ENCODE measurements around the gene DNPH1. TPM values are rescaled to one million over a fixed set of nuclear protein-coding genes. Genes with fewer than 3 reads are reported as not detected.

DNPH1 gene
- total and polyA plus RNA-seq, 9 donors = 20.1 to 32.0 (median 27.1) TPM

DNA sequence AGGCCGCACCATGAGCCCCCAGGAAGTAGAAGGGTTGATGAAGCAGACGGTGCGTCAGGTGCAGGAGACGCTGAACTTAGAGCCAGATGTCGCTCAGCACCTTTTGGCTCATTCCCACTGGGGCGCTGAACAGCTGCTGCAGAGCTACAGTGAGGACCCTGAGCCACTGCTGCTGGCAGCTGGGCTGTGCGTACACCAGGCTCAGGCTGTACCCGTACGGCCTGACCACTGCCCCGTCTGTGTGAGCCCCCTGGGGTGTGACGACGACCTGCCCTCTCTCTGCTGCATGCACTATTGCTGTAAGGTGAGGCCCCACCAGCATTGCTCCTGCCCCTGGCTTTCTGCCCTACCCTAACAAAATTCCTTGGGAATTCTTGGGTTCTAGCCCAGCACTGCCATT lies 13.1 kb downstream of the DNPH1 start:
- no peaks in the 10 kb centered on the region for H3K9me3 ChIP-seq (replicated peaks; ENCODE audit: control insufficient read depth, low read depth, low read length)
- no peak for DNase-seq
- WGBS (ENCODE audit: insufficient coverage) = 65% methylated on average over 12 of the region's 12 CpGs
- H3K27ac ChIP-seq (ENCODE audit: low read length) = no peak overlapping the region
- no peak overlapping the region for H3K4me3 ChIP-seq (ENCODE audit: low read length)
- H3K36me3 ChIP-seq (ENCODE audit: control insufficient read depth, insufficient read depth, low read length) = peaks cover 50% of the 10 kb centered on the region
- no peaks in the 10 kb centered on the region for H3K27me3 ChIP-seq (ENCODE audit: control insufficient read depth, insufficient read depth, low read length)
- peaks cover 6% of the 10 kb centered on the region for H3K4me1 ChIP-seq (ENCODE audit: control insufficient read depth, insufficient read depth, low read length)

DNA sequence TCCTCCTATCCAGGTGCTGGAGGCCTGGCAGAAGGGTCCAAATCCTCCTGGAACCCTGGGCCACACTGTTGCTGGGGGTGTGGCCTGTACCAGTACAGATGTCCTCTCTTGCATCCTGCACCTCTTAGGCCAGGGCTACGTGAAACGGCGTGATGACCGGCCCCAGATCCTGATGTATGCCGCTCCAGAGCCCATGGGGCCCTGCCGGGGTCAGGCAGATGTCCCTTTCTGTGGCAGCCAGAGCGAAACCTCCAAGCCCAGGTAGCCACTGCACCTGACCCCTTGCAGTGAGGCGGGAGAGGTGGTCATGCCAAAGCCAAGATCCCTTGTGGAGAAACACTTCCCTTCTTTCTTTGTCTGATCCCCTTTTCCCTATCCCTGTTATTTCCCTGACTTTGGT lies 14.2 kb downstream of the DNPH1 start:
- no peaks in the 10 kb centered on the region for H3K27me3 ChIP-seq (ENCODE audit: control insufficient read depth, insufficient read depth, low read length)
- no peaks in the 10 kb centered on the region for H3K4me1 ChIP-seq (ENCODE audit: control insufficient read depth, insufficient read depth, low read length)
- H3K36me3 ChIP-seq (ENCODE audit: control insufficient read depth, insufficient read depth, low read length) = peaks cover 44% of the 10 kb centered on the region
- DNase-seq = no peak
- no peak overlapping the region for H3K4me3 ChIP-seq (ENCODE audit: low read length)
- no peaks in the 10 kb centered on the region for H3K9me3 ChIP-seq (replicated peaks; ENCODE audit: control insufficient read depth, low read depth, low read length)
- WGBS (ENCODE audit: insufficient coverage) = 89% methylated on average over 7 of the region's 8 CpGs
- H3K27ac ChIP-seq (ENCODE audit: low read length) = no peak overlapping the region

DNA sequence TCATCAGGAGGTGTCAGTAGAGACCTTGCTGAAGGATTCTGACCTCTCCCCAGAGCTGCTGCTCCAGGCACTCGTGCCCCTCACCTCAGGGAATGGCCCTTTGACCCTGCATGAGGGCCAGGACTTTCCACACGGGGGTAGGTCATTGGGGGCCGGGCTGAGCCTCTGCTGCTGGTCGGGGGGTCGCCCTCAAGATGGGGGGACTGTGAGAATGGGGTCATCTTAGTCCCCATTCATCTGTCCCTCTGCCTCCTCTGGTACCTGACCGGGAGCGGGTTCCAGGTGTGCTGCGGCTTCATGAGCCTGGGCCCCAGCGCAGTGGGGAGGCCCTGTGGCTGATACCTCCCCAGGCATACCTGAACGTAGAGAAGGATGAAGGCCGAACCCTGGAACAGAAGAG lies 15.8 kb downstream of the DNPH1 start:
- H3K4me3 ChIP-seq (ENCODE audit: low read length) = no peak overlapping the region
- no peaks in the 10 kb centered on the region for H3K27me3 ChIP-seq (ENCODE audit: control insufficient read depth, insufficient read depth, low read length)
- no peaks in the 10 kb centered on the region for H3K9me3 ChIP-seq (replicated peaks; ENCODE audit: control insufficient read depth, low read depth, low read length)
- DNase-seq = no peak
- H3K4me1 ChIP-seq (ENCODE audit: control insufficient read depth, insufficient read depth, low read length) = no peaks in the 10 kb centered on the region
- H3K27ac ChIP-seq (ENCODE audit: low read length) = no peak overlapping the region
- 97% methylated on average over 6 of the region's 11 CpGs for WGBS (ENCODE audit: insufficient coverage)
- peaks cover 37% of the 10 kb centered on the region for H3K36me3 ChIP-seq (ENCODE audit: control insufficient read depth, insufficient read depth, low read length)

DNA sequence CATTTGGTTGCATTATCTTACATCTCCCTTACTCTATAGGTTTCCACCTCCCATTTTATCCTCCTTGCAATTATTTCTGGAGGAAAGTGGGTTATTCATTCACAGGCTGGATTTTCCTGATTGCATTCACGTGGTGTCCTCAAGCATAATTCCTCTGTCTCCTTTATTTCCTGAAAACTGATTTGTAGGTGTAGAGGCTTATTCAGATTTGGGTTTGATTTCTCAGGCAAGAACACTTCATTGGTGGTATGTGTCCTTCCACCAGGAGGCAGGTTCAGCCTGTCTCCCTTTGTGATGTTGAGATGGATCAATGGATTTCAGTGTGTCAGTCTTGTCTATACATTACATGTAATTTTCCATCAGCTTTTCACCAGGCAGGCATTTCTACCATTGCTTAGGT lies 17.3 kb downstream of the DNPH1 start:
- no peak for DNase-seq
- Histone ChIP-seq H3K4me1 (ENCODE audit: control insufficient read depth, insufficient read depth, low read length) (no peaks in the 10 kb centered on the region), H3K9me3 (replicated peaks; ENCODE audit: control insufficient read depth, low read depth, low read length) (no peaks in the 10 kb centered on the region), H3K27ac (ENCODE audit: low read length) (no peak overlapping the region), H3K4me3 (ENCODE audit: low read length) (no peak overlapping the region), H3K36me3 (ENCODE audit: control insufficient read depth, insufficient read depth, low read length) (peaks cover 29% of the 10 kb centered on the region), H3K27me3 (ENCODE audit: control insufficient read depth, insufficient read depth, low read length) (no peaks in the 10 kb centered on the region)
- WGBS (ENCODE audit: insufficient coverage) = no CpG with 5 or more reads among the region's 1 CpG

DNA sequence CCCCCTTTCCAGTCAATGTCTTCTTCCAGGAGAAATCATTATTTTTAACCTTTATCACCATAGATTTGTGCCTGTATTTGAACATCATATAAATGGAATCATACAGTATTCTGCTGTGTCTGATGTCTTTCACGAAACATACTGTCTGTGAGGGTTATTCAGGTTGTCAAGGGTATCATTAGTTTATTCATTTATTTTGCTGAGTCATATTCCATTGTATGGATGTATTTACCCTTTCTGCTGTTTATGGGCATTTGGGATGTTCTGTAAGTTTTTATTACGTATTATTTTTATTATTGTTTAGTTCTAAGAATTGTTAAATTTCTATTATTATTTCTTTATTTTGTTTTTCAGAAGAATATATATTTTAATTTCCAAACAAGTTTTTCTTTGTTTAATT lies 22.0 kb downstream of the DNPH1 start:
- no peaks in the 10 kb centered on the region for H3K27me3 ChIP-seq (ENCODE audit: control insufficient read depth, insufficient read depth, low read length)
- no CpG with 5 or more reads among the region's 2 CpGs for WGBS (ENCODE audit: insufficient coverage)

DNA sequence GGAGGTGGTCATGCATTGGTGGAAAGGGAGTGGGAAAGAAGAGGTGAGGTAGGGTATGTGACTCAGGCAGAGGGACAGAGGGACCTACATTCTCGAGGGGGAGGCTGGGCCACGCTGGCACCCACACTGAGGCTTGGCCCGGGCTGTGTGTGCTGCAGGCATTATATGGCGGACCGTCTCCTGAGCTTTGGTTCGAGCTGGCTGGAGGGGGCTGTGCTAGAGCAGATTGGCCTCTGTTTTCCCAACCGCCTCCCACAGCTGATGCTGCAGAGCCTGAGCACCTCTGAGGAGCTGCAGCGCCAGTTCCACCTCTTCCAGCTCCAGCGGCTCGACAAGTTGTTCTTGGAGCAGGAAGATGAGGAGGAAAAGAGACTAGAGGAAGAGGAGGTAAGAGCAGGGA lies 23.4 kb downstream of the DNPH1 start:
- no peaks in the 10 kb centered on the region for H3K4me1 ChIP-seq (ENCODE audit: control insufficient read depth, insufficient read depth, low read length)
- no peak overlapping the region for H3K27ac ChIP-seq (ENCODE audit: low read length)
- H3K36me3 ChIP-seq (ENCODE audit: control insufficient read depth, insufficient read depth, low read length) = peaks cover 32% of the 10 kb centered on the region
- WGBS (ENCODE audit: insufficient coverage) = 92% methylated on average over 7 of the region's 10 CpGs
- no peaks in the 10 kb centered on the region for H3K27me3 ChIP-seq (ENCODE audit: control insufficient read depth, insufficient read depth, low read length)
- DNase-seq = no peak
- no peak overlapping the region for H3K4me3 ChIP-seq (ENCODE audit: low read length)
- H3K9me3 ChIP-seq (replicated peaks; ENCODE audit: control insufficient read depth, low read depth, low read length) = no peaks in the 10 kb centered on the region

More for the DNA sequence above, 22.0 kb downstream of the DNPH1 start:
- Histone ChIP-seq H3K27ac (ENCODE audit: low read length) (no peak overlapping the region), H3K4me1 (ENCODE audit: control insufficient read depth, insufficient read depth, low read length) (no peaks in the 10 kb centered on the region), H3K4me3 (ENCODE audit: low read length) (no peak overlapping the region), H3K36me3 (ENCODE audit: control insufficient read depth, insufficient read depth, low read length) (peaks cover 29% of the 10 kb centered on the region), H3K9me3 (replicated peaks; ENCODE audit: control insufficient read depth, low read depth, low read length) (no peaks in the 10 kb centered on the region)
- DNase-seq = no peak

DNA sequence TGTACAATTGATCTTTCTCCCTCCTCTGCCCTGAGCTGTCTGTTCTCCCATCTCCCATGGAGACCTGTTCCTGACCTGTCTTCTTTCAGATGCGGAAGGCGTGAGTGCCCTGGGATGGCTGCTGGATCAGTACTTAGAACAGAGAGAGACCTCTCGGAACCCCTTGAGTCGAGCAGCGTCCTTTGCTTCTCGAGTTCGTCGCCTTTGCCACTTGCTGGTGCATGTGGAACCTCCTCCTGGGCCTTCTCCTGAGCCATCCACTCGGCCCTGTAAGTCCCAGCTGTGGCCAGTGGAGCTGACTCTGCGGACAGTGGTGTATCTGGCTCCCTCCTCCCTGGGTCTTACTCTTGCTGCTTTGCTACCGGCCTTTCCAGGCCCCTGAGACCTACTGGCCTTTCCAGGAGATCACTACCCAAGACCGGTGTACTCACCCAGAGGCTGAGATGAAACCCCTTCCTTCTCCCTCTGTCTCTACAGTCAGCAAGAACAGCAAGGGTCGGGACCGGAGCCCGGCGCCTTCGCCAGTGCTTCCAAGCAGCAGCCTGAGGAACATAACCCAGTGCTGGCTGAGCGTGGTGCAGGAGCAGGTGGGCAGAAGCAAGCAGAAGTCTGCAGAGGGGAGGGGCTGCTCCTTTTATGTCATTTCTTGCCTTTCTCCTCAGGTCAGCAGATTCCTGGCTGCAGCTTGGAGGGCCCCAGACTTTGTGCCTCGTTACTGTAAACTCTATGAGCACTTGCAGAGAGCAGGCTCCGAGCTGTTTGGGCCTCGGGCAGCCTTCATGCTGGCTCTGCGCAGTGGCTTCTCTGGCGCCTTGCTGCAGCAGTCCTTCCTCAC lies 24.8 kb downstream of the DNPH1 start:
- Histone ChIP-seq H3K27me3 (ENCODE audit: control insufficient read depth, insufficient read depth, low read length) (no peaks in the 10 kb centered on the region), H3K4me1 (ENCODE audit: control insufficient read depth, insufficient read depth, low read length) (no peaks in the 10 kb centered on the region), H3K36me3 (ENCODE audit: control insufficient read depth, insufficient read depth, low read length) (peaks cover 44% of the 10 kb centered on the region), H3K9me3 (replicated peaks; ENCODE audit: control insufficient read depth, low read depth, low read length) (no peaks in the 10 kb centered on the region), H3K4me3 (ENCODE audit: low read length) (no peak overlapping the region), H3K27ac (ENCODE audit: low read length) (no peak overlapping the region)
- DNase-seq = no peak
- WGBS (ENCODE audit: insufficient coverage) = 89% methylated on average over 17 of the region's 23 CpGs

DNA sequence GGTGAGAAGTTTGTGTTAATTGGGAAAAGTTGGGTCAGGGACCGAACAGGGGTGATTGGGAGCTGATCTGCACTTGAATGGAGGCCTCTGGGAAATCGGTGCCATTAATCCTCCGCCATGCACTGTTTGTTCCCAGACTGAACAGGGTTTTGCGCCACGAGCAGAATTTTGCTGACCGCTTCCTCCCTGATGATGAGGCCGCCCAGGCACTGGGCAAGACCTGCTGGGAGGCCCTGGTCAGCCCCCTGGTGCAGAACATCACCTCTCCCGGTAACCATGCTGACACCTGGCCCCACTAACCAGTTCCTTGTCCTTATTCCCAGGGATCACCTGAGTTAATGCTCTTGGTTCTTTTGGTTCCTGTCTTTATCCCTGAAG lies 25.6 kb downstream of the DNPH1 start:
- no peaks in the 10 kb centered on the region for H3K4me1 ChIP-seq (ENCODE audit: control insufficient read depth, insufficient read depth, low read length)
- H3K9me3 ChIP-seq (replicated peaks; ENCODE audit: control insufficient read depth, low read depth, low read length) = no peaks in the 10 kb centered on the region
- no peak for DNase-seq
- peaks cover 50% of the 10 kb centered on the region for H3K36me3 ChIP-seq (ENCODE audit: control insufficient read depth, insufficient read depth, low read length)
- H3K4me3 ChIP-seq (ENCODE audit: low read length) = no peak overlapping the region
- H3K27me3 ChIP-seq (ENCODE audit: control insufficient read depth, insufficient read depth, low read length) = no peaks in the 10 kb centered on the region
- H3K27ac ChIP-seq (ENCODE audit: low read length) = no peak overlapping the region
- WGBS (ENCODE audit: insufficient coverage) = 82% methylated on average over 8 of the region's 8 CpGs

DNA sequence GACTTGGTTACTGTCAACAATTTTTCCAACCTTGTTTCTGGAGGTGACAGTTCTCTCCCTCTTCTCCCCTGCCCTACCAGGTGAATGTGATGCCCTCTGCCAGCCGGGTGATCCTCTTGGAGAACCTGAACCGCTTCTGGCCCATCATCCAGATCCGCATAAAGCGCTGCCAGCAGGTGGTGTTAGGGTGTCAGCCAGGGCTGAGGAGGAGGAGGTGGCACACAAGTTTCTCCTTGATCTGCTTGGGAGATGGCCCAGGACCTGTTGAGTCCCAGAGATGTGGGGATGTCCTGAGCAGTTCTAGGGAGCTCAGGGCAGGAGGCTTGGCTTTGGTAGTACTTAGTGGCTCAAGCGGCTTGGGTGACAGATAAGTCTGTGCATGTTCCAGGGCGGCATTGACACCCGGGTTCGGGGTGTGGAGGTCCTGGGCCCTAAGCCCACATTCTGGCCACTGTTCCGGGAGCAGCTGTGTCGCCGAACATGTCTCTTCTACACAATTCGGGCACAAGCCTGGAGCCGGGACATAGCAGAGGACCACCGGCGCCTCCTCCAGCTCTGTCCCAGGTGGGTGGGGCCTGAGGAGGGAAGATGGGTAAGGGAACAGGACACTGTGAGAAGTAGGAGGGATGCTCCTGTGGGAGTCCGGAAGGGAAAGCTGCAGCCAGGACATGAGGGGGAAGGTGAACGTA lies 26.1 kb downstream of the DNPH1 start:
- DNase-seq = no peak
- Histone ChIP-seq H3K4me3 (ENCODE audit: low read length) (no peak overlapping the region), H3K4me1 (ENCODE audit: control insufficient read depth, insufficient read depth, low read length) (no peaks in the 10 kb centered on the region), H3K36me3 (ENCODE audit: control insufficient read depth, insufficient read depth, low read length) (peaks cover 54% of the 10 kb centered on the region), H3K27me3 (ENCODE audit: control insufficient read depth, insufficient read depth, low read length) (no peaks in the 10 kb centered on the region), H3K27ac (ENCODE audit: low read length) (no peak overlapping the region), H3K9me3 (replicated peaks; ENCODE audit: control insufficient read depth, low read depth, low read length) (no peaks in the 10 kb centered on the region)
- WGBS (ENCODE audit: insufficient coverage) = 85% methylated on average over 15 of the region's 17 CpGs

DNA sequence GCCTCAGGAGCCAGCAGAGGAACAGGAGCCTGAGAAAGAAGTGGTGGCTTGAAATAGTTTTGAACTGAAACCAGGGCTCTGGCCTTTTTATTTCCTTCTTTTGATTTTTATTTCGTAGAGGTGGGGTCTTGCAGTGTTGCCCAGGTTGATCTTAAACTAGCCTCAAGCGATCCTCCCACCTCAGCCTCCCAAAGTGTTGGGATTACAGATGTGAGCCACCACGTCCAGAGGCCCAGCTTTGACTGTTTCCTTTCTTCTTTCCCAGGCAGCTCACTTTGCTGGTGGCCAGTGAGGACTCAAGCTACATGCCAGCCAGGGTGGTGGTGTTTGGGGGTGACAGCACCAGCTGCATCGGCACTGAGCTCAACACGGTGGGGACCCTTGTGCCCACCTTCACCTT lies 26.8 kb downstream of the DNPH1 start:
- no peak for DNase-seq
- Histone ChIP-seq H3K36me3 (ENCODE audit: control insufficient read depth, insufficient read depth, low read length) (peaks cover 54% of the 10 kb centered on the region), H3K4me1 (ENCODE audit: control insufficient read depth, insufficient read depth, low read length) (no peaks in the 10 kb centered on the region), H3K27me3 (ENCODE audit: control insufficient read depth, insufficient read depth, low read length) (no peaks in the 10 kb centered on the region), H3K4me3 (ENCODE audit: low read length) (no peak overlapping the region), H3K9me3 (replicated peaks; ENCODE audit: control insufficient read depth, low read depth, low read length) (no peaks in the 10 kb centered on the region), H3K27ac (ENCODE audit: low read length) (no peak overlapping the region)
- no CpG with 5 or more reads among the region's 5 CpGs for WGBS (ENCODE audit: insufficient coverage)
